Measurements from ENCODE around the gene MSRB1. TPM values are rescaled to one million over a fixed set of nuclear protein-coding genes. Genes with fewer than 3 reads are reported as not detected.

The MSRB1 gene
- total and polyA plus RNA-seq, 2 of the 13 experiments (the other 11 are each of a cell fraction or from before 2014, with no cell fraction given): 32.1 to 75.4 TPM

DNA sequence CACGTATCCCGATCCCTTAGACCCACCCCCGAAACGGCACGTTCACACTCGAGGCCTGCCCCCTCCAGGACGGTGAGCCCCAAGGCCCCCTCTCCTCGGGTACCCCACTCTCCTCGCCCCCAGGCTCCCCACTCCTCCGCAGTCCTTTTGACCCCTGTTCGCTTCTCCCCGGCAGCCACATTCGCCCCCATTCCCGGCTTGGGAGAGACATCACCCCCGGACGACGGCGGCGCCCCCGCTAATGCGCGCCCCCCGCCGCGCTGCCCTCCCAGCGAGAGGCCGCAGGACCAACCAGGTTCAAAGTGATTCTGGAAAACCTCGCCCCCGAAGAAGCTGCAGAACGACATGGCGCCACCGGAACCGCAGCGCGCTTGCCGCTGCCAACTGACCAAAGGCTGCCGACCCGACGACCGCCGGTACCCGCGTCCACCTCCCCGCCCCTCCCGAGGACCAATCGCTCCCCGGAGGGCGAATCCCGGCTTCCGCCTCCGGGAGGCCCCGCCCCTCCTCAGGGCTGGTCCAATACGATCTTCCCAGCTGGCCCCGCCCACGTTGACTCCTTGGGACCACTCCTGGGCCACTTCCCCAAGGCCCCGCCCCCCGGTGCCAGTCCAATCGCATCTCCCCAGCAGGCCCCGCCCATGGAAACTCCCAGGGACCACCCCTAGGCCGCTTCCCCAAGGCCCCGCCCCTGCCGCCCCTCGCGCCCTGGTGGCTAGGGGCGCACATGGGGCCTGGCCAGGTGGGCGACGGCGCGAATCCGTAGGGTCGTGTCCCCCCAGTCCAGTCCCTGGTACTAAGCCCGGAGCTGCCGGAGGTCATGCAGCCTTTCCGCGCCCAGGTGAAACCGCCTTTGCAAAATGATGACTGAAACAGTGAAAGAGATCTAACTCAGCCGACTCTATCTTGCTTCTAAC is at the start of gene MSRB1 (continued):
- peak; percentile 62 for TF ChIP-seq BORCS8-MEF2B (CRISPR knock-in tag; IDR thresholded peaks at IDR 0.05)
- TF ChIP-seq HOXA7 (CRISPR knock-in tag; IDR thresholded peaks at IDR 0.05): no peak
- TF ChIP-seq HNRNPUL1 (IDR thresholded peaks at IDR 0.05; ENCODE audit: low read depth, low read length): no peak
- 0 out of 2 replicates have a peak, but pooled peaks have one; percentile 4 for TF ChIP-seq ZNF772 (CRISPR knock-in tag; IDR thresholded peaks at IDR 0.05)
- no peak for TF ChIP-seq SOX6 (IDR thresholded peaks at IDR 0.05)
- TF ChIP-seq SOX6 (CRISPR knock-in tag; IDR thresholded peaks at IDR 0.05): peak; percentile 40; the same call in 1 of the 2 replicates
- no peak for TF ChIP-seq ZNF280B (CRISPR knock-in tag; IDR thresholded peaks at IDR 0.05; ENCODE audit: borderline replicate concordance)
- no peak for TF ChIP-seq ELF4 (CRISPR knock-in tag; IDR thresholded peaks at IDR 0.05; ENCODE audit: borderline replicate concordance)
- no peak for TF ChIP-seq RFXAP (CRISPR knock-in tag; IDR thresholded peaks at IDR 0.05; ENCODE audit: borderline replicate concordance)
- TF ChIP-seq MTF2 (CRISPR knock-in tag; IDR thresholded peaks at IDR 0.05; ENCODE audit: borderline replicate concordance): no peak
- no peak for TF ChIP-seq ZKSCAN5 (CRISPR knock-in tag; IDR thresholded peaks at IDR 0.05)
- no peak for TF ChIP-seq STAG1 (CRISPR knock-in tag; IDR thresholded peaks at IDR 0.05)
- no peak for TF ChIP-seq RBM22 (optimal IDR thresholded peaks at IDR 0.05; ENCODE audit: low read length)
- TF ChIP-seq ZNF816 (CRISPR knock-in tag; IDR thresholded peaks at IDR 0.05; ENCODE audit: borderline replicate concordance): no peak
- TF ChIP-seq, protein P1, sequence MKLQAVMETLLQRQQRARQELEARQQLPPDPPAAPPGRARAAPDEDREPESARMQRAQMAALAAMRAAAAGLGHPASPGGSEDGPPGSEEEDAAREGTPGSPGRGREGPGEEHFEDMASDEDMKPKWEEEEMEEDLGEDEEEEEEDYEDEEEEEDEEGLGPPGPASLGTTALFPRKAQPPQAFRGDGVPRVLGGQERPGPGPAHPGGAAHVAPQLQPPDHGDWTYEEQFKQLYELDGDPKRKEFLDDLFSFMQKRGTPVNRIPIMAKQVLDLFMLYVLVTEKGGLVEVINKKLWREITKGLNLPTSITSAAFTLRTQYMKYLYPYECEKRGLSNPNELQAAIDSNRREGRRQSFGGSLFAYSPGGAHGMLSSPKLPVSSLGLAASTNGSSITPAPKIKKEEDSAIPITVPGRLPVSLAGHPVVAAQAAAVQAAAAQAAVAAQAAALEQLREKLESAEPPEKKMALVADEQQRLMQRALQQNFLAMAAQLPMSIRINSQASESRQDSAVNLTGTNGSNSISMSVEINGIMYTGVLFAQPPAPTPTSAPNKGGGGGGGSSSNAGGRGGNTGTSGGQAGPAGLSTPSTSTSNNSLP (IDR thresholded peaks at IDR 0.05; ENCODE audit: low read depth, low read length): no peak
- TF ChIP-seq, protein P2, sequence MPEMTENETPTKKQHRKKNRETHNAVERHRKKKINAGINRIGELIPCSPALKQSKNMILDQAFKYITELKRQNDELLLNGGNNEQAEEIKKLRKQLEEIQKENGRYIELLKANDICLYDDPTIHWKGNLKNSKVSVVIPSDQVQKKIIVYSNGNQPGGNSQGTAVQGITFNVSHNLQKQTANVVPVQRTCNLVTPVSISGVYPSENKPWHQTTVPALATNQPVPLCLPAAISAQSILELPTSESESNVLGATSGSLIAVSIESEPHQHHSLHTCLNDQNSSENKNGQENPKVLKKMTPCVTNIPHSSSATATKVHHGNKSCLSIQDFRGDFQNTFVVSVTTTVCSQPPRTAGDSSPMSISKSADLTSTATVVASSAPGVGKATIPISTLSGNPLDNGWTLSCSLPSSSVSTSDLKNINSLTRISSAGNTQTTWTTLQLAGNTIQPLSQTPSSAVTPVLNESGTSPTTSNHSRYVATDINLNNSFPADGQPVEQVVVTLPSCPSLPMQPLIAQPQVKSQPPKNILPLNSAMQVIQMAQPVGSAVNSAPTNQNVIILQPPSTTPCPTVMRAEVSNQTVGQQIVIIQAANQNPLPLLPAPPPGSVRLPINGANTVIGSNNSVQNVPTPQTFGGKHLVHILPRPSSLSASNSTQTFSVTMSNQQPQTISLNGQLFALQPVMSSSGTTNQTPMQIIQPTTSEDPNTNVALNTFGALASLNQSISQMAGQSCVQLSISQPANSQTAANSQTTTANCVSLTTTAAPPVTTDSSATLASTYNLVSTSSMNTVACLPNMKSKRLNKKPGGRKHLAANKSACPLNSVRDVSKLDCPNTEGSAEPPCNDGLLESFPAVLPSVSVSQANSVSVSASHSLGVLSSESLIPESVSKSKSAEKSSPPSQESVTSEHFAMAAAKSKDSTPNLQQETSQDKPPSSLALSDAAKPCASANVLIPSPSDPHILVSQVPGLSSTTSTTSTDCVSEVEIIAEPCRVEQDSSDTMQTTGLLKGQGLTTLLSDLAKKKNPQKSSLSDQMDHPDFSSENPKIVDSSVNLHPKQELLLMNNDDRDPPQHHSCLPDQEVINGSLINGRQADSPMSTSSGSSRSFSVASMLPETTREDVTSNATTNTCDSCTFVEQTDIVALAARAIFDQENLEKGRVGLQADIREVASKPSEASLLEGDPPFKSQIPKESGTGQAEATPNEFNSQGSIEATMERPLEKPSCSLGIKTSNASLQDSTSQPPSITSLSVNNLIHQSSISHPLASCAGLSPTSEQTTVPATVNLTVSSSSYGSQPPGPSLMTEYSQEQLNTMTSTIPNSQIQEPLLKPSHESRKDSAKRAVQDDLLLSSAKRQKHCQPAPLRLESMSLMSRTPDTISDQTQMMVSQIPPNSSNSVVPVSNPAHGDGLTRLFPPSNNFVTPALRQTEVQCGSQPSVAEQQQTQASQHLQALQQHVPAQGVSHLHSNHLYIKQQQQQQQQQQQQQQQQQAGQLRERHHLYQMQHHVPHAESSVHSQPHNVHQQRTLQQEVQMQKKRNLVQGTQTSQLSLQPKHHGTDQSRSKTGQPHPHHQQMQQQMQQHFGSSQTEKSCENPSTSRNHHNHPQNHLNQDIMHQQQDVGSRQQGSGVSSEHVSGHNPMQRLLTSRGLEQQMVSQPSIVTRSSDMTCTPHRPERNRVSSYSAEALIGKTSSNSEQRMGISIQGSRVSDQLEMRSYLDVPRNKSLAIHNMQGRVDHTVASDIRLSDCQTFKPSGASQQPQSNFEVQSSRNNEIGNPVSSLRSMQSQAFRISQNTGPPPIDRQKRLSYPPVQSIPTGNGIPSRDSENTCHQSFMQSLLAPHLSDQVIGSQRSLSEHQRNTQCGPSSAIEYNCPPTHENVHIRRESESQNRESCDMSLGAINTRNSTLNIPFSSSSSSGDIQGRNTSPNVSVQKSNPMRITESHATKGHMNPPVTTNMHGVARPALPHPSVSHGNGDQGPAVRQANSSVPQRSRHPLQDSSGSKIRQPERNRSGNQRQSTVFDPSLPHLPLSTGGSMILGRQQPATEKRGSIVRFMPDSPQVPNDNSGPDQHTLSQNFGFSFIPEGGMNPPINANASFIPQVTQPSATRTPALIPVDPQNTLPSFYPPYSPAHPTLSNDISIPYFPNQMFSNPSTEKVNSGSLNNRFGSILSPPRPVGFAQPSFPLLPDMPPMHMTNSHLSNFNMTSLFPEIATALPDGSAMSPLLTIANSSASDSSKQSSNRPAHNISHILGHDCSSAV (CRISPR knock-in tag; IDR thresholded peaks at IDR 0.05; ENCODE audit: borderline replicate concordance): no peak
- no peak for TF ChIP-seq ZNF615 (CRISPR knock-in tag; IDR thresholded peaks at IDR 0.05; ENCODE audit: borderline replicate concordance)
- no peak; the same call in 1 of the 2 replicates for TF ChIP-seq ZNF556 (CRISPR knock-in tag; IDR thresholded peaks at IDR 0.05; ENCODE audit: borderline replicate concordance)

All from HepG2 (cell line).